Stimulated activated CD8-positive, alpha-beta memory T cell treated with anti-CD3 and anti-CD28 coated beads, Interleukin-4, amount 100 ng/mL, for 1 hour (primary cell): ENCODE data around the gene MS4A6A.
"Not testable (repeated sequence)": the region's sequence is repeated elsewhere in the genome, so short reads cannot be mapped to it uniquely, and the experiment has no call there.

Experiments
- DNase-seq, 2 donors: peaks; one replicate each; pipeline ENCODE4 v3.0.0-alpha.2; 2020; ENCODE audit warnings: low read depth in 2 of 2, low spot score in 1 of 2

MS4A6A gene

GRCh38 chr11:60130496-60130895, 52.4 kb downstream of the MS4A6A start:
- no peak for DNase-seq

GRCh38 chr11:60129853-60130252, 53.0 kb downstream of the MS4A6A start:
- DNase-seq = no peak

DNA sequence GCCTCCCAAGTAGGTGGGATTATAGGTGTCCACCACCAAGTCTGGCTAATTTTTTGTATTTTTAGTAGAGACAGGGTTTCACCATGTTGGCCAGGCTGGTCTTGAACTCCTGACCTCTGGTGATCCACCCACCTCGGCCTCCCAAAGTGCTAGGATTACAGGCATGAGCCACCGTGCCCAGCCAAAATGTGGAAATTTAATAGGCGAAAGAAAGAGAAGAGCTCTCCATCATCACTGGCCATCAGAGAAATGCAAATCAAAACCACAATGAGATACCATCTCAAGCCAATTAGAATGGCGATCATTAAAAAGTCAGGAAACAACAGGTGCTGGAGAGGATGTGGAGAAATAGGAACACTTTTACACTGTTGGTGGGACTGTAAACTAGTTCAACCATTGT, 54.0 kb downstream of the MS4A6A start:
- DNase-seq = not testable (repeated sequence)

DNA sequence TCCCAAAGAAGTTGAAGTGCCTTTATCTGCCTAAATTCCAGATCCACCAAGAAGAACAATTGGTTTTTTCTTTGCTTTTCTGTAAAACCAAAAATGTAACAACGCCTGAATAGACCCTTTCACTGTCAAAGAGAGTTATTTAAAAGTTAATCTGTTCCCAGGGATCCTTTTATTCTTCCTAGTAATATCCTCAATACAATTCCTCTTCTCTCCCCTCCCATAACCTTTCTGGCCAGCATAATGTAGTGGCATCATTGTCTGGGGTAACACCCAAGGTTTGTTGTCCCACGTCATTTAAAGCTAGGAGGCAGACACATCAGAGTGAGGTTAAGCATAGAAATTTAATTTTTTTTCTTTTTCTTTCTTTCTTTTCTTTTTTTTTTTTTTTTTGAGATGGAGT, 54.5 kb downstream of the MS4A6A start:
- no peak for DNase-seq

- no peak for DNase-seq
Measured at GRCh38 chr11:60127311-60127811, 55.5 kb downstream of the MS4A6A start.

DNA sequence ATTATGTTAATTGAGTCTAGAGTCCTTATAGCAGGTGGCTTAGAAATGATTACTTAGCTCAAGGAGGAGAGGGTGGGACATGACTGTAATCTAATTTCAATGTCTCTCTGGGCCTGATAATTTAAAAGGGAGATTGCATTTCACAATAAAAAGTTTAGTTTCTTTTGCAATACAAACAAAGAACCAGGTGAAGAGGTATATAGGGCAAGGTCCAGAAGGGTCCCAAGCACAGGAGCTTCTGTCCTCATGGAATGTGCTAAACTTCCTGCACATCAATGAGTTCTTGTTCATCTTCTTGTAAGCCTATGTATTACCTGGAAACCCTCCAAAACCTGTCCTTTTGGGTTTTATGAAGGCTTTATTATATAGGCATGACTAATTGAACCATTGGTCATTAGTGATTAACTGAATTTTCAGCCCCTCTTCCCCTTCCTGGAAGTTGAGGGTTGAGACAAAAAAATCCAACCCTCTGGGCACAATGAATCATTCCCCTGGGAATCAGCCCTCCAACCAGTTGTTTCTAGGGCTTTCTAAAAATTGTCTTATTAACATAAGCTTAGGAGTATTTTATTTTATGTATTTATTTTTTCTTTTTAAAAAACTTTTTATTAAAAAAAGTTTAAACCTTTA, 56.8 kb downstream of the MS4A6A start:
- DNase-seq = no peak

DNA sequence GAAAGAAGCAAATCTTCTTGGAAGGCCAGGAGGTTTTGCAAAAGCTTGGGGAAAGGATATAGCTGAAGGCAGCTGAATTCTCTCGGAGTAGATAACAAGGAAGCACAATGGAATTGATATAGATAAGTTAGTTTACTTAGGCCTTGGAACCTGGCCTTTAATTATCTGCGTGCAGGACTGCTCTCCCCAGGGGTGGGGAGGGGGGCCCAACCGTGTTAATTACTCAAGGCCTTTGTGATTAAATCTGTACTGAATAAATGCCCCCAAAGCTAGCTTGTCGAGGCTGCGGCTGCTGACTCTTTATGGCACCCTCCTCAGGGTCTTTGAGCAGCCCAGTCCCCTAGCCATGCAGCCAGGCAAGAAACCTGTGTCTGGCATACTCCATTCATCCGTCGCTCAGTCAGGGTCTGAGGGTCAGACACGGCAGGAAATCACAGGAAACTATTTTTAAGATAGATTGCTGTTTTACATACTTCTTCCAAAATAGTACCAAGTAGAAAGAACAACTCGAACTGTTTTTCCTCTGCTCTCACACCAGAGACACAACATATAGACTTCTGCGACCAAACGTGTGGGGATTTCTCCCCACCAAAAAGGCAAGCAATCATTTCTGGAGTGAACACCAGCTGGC, 58.0 kb downstream of the MS4A6A start:
- no peak for DNase-seq
